ENCODE measurements around the gene GCH1. TPM values are rescaled to one million over a fixed set of nuclear protein-coding genes. Genes with fewer than 3 reads are reported as not detected.
A peak's percentile ranks its signal among the peaks of the same experiment; 100 is the strongest.

Gene GCH1
- total RNA-seq, 1 experiment from 2014 or later = 7.1 TPM

DNA sequence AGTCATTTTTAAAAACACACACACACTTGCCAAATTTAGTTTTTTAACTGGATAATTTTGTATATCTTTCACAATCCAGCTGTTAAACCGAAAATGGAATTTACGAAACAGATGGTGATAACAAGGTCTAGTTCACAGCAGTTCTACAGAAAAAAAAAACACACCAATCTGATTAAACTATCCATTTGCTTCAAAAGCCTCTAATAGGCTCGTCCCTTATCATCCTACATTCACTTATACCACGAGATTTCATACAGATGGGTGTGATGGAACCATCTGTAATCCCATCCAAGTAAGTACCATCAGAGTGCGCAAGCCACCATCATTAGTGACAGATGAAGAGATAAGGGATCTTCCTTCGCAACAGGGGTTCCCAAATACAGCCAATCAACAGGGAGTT lies 20.1 kb downstream of the GCH1 start:
- DNase-seq (ENCODE audit: unreplicated experiment) = no peak
- Mint-ChIP-seq H3K9me3 (ENCODE audit: unreplicated experiment) (no peaks in the 10 kb centered on the region), H3K36me3 (ENCODE audit: insufficient read depth, unreplicated experiment) (no peaks in the 10 kb centered on the region), H3K4me1 (ENCODE audit: insufficient read depth, unreplicated experiment) (peaks cover 11% of the 10 kb centered on the region), H3K27ac (ENCODE audit: low read depth, unreplicated experiment) (no peak overlapping the region), H3K27me3 (ENCODE audit: insufficient read depth, unreplicated experiment) (no peaks in the 10 kb centered on the region), H3K4me3 (ENCODE audit: unreplicated experiment) (no peak overlapping the region)
- TF ChIP-seq, protein P1, sequence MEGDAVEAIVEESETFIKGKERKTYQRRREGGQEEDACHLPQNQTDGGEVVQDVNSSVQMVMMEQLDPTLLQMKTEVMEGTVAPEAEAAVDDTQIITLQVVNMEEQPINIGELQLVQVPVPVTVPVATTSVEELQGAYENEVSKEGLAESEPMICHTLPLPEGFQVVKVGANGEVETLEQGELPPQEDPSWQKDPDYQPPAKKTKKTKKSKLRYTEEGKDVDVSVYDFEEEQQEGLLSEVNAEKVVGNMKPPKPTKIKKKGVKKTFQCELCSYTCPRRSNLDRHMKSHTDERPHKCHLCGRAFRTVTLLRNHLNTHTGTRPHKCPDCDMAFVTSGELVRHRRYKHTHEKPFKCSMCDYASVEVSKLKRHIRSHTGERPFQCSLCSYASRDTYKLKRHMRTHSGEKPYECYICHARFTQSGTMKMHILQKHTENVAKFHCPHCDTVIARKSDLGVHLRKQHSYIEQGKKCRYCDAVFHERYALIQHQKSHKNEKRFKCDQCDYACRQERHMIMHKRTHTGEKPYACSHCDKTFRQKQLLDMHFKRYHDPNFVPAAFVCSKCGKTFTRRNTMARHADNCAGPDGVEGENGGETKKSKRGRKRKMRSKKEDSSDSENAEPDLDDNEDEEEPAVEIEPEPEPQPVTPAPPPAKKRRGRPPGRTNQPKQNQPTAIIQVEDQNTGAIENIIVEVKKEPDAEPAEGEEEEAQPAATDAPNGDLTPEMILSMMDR (IDR thresholded peaks at IDR 0.05; ENCODE audit: unreplicated experiment) = no peak
- BruUV-seq (replicated peaks) = no TSS peak
- intact Hi-C loops (cut with micrococcal nuclease) = no loop called here
- ChIA-PET POLR2A (interaction anchor here (0.6 to 2.5 kb wide), 9 partner anchors 9 to 314 kb away, joined by 3 to 35 read pairs (median 4); partner anchors contain the start of gene GCH1), CTCF (interaction anchor here (0.7 to 2.1 kb wide), 8 partner anchors 10 to 318 kb away, joined by 3 to 20 read pairs (median 4); partner anchors contain the start of gene GCH1)

DNA sequence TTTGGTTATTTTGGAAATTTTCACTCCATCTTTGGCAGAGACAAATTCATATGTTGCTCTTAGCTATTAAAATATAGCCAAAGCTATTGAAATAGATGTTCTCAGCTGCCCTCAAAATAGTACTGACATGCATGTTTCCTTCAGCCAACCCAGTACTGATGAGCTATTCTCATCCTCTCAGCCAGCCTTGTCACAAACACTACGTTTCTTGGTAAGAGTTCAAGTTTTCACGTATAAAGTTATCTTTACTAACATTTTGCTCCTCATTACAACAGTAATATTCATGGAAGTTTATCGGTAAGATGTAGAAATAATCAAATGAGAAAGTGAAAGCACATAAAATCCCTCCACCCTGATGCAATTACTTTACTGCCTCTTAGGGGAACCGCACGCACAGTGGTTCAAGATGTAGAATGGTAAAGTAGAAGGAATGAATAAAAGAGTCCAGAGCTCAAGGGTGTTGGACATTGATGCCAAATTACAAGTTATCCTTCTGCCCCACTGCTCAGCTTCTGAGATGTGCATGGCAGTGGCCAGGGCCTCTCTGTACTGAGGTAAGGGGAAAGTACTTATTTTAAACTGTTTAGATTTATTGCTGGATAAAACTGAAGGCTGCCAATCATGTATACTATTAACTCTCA lies 20.7 kb downstream of the GCH1 start:
- no peak for DNase-seq (ENCODE audit: unreplicated experiment)
- ChIA-PET CTCF (interaction anchor here (0.7 to 2.1 kb wide), 9 partner anchors 11 to 318 kb away, joined by 3 to 20 read pairs (median 3); partner anchors contain the start of gene GCH1), POLR2A (interaction anchor here (0.6 to 2.5 kb wide), 16 partner anchors 9 to 372 kb away, joined by 3 to 35 read pairs (median 4); partner anchors contain the start of genes CGRRF1, GCH1, SOCS4 and WDHD1)
- peaks cover 11% of the 10 kb centered on the region for H3K4me1 Mint-ChIP-seq (ENCODE audit: insufficient read depth, unreplicated experiment)
- intact Hi-C loops (cut with micrococcal nuclease) = no loop called here
- BruUV-seq (replicated peaks) = no TSS peak
- peak overlapping the region; percentile 89 for H3K27ac Mint-ChIP-seq (ENCODE audit: low read depth, unreplicated experiment)
- H3K36me3 Mint-ChIP-seq (ENCODE audit: insufficient read depth, unreplicated experiment) = no peaks in the 10 kb centered on the region
- TF ChIP-seq, protein P1 (IDR thresholded peaks at IDR 0.05; ENCODE audit: unreplicated experiment) = no peak
- no peaks in the 10 kb centered on the region for H3K9me3 Mint-ChIP-seq (ENCODE audit: unreplicated experiment)
- no peaks in the 10 kb centered on the region for H3K27me3 Mint-ChIP-seq (ENCODE audit: insufficient read depth, unreplicated experiment)
- H3K4me3 Mint-ChIP-seq (ENCODE audit: unreplicated experiment) = peak overlapping the region; percentile 81

DNA sequence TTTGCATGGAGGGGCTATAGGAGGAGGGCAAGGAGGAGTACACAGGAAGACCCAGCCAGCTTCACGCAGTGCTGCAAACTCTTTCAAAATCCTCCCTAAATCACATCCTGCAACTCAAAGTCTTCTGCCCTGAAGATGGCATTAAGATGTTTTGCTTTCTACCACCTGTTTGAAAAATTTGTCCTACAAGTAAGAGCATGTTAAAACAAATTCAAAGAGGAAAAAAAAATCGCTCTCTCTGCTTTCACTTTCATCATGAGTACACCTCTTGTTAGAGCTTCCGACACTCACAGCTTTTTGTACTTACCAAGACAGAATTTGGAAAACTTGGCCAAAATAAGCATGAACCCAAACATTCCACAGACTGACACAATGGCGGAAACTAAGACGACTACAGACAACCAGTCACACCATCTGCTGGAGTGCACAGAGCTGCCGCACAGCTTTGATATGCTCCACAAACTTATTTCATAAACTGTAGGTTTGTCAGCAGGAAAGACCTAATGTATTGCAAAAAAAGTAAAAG lies 21.3 kb downstream of the GCH1 start:
- DNase-seq (ENCODE audit: unreplicated experiment) = peak; percentile 65
- peak overlapping the region; percentile 89 for H3K27ac Mint-ChIP-seq (ENCODE audit: low read depth, unreplicated experiment)
- peak overlapping the region; percentile 81 for H3K4me3 Mint-ChIP-seq (ENCODE audit: unreplicated experiment)
- TF ChIP-seq, protein P1 (IDR thresholded peaks at IDR 0.05; ENCODE audit: unreplicated experiment) = no peak
- ChIA-PET POLR2A (interaction anchor here (0.6 to 2.5 kb wide), 17 partner anchors 10 to 372 kb away, joined by 3 to 35 read pairs (median 4); partner anchors contain the start of genes CGRRF1, GCH1, SOCS4 and WDHD1), CTCF (interaction anchor here (0.7 to 2.1 kb wide), 7 partner anchors 11 to 107 kb away, joined by 3 to 20 read pairs (median 3); partner anchors contain the start of gene GCH1)
- intact Hi-C loops (cut with micrococcal nuclease) = no loop called here
- peaks cover 11% of the 10 kb centered on the region for H3K4me1 Mint-ChIP-seq (ENCODE audit: insufficient read depth, unreplicated experiment)
- BruUV-seq (replicated peaks) = no TSS peak
- H3K27me3 Mint-ChIP-seq (ENCODE audit: insufficient read depth, unreplicated experiment) = no peaks in the 10 kb centered on the region
- no peaks in the 10 kb centered on the region for H3K9me3 Mint-ChIP-seq (ENCODE audit: unreplicated experiment)
- H3K36me3 Mint-ChIP-seq (ENCODE audit: insufficient read depth, unreplicated experiment) = no peaks in the 10 kb centered on the region

DNA sequence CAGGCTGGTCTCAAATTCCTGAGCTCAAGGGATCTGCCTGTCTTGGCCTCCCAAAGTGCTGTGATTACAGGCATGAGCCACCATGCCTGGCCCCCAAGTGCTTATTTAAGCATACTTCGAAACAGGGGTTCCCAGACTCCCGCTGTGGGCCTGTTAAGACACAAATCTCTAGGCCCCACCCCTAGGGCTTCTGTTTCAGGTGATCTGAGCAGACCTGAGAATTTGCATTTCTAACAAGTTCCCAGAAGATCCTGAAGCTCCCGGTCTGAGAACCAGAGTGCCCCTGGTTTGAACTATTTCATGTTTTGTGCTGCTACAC lies 25.0 kb downstream of the GCH1 start:
- ChIA-PET POLR2A (interaction anchor here (1.1 kb wide), 1 partner anchor 25 kb away, joined by 5 read pairs; the partner anchor contains the start of gene GCH1), CTCF (interaction anchor here (0.7 to 1.9 kb wide), 2 partner anchors 10 to 215 kb away, joined by 3 to 5 read pairs; no protein-coding TSS in a partner anchor)
- no peak overlapping the region for H3K27ac Mint-ChIP-seq (ENCODE audit: low read depth, unreplicated experiment)
- TF ChIP-seq, protein P1 (IDR thresholded peaks at IDR 0.05; ENCODE audit: unreplicated experiment) = no peak
- peaks cover 11% of the 10 kb centered on the region for H3K4me1 Mint-ChIP-seq (ENCODE audit: insufficient read depth, unreplicated experiment)
- no TSS peak for BruUV-seq (replicated peaks)
- DNase-seq (ENCODE audit: unreplicated experiment) = no peak
- no peaks in the 10 kb centered on the region for H3K9me3 Mint-ChIP-seq (ENCODE audit: unreplicated experiment)
- H3K4me3 Mint-ChIP-seq (ENCODE audit: unreplicated experiment) = no peak overlapping the region
- intact Hi-C loops (cut with micrococcal nuclease) = no loop called here
- H3K27me3 Mint-ChIP-seq (ENCODE audit: insufficient read depth, unreplicated experiment) = no peaks in the 10 kb centered on the region
- no peaks in the 10 kb centered on the region for H3K36me3 Mint-ChIP-seq (ENCODE audit: insufficient read depth, unreplicated experiment)

All from MCF 10A (cell line).